ACC112 (cell line): ENCODE data around the gene BOD1L2.

Source experiments
- H2AFZ ChIP-seq: fragments of 200-600 bp; sonication (generic); one replicate; pipeline ENCODE4 v1.6.0; 2017; ENCODE audit warnings: antibody characterized with exemption, low read length; ENCODE audit not compliant: unreplicated experiment
- H3K27ac ChIP-seq: fragments of 200-600 bp; sonication (generic); 2 replicates; pipeline ENCODE4 v1.5.1; 2014; ENCODE audit warnings: low read depth, mild to moderate bottlenecking, antibody characterized with exemption, low read length, moderate library complexity
- H3K27me3 ChIP-seq: fragments of 200-600 bp; sonication (generic); 2 replicates; pipeline ENCODE4 v1.6.1; 2014; ENCODE audit warnings: mild to moderate bottlenecking, antibody characterized with exemption, low read length, moderate library complexity, mixed read lengths; ENCODE audit not compliant: insufficient read depth
- H3K36me3 ChIP-seq: fragments of 200-600 bp; sonication (generic); 2 replicates; pipeline ENCODE4 v1.6.1; 2016; ENCODE audit warnings: mild to moderate bottlenecking, antibody characterized with exemption, low read length, moderate library complexity, mixed read lengths; ENCODE audit not compliant: insufficient read depth
- H3K4me1 ChIP-seq: fragments of 200-600 bp; sonication (generic); one replicate; pipeline ENCODE4 v1.6.1; 2016; ENCODE audit warnings: low read length, mixed read lengths; ENCODE audit not compliant: insufficient read depth, unreplicated experiment, control insufficient read depth
- H3K4me3 ChIP-seq: fragments of 200-600 bp; sonication (generic); 2 replicates; pipeline ENCODE4 v1.5.1; 2014; ENCODE audit warnings: mild to moderate bottlenecking, low read depth, low read length
- H3K79me2 ChIP-seq: fragments of 200-600 bp; sonication (generic); one replicate; pipeline ENCODE4 v1.6.0; 2016; ENCODE audit warnings: low read length; ENCODE audit not compliant: control insufficient read depth, unreplicated experiment, insufficient read depth

Gene BOD1L2

GRCh38 chr18:57195341-57195740 lies 48.5 kb downstream of the BOD1L2 start:
- H3K79me2 ChIP-seq = no peaks in the 10 kb centered on the region
- H2AFZ ChIP-seq = no peak overlapping the region
- H3K27me3 ChIP-seq = no peaks in the 10 kb centered on the region
- no peaks in the 10 kb centered on the region for H3K36me3 ChIP-seq
- H3K27ac ChIP-seq = no peak overlapping the region
- no peak overlapping the region for H3K4me3 ChIP-seq
- H3K4me1 ChIP-seq = no peaks in the 10 kb centered on the region

DNA sequence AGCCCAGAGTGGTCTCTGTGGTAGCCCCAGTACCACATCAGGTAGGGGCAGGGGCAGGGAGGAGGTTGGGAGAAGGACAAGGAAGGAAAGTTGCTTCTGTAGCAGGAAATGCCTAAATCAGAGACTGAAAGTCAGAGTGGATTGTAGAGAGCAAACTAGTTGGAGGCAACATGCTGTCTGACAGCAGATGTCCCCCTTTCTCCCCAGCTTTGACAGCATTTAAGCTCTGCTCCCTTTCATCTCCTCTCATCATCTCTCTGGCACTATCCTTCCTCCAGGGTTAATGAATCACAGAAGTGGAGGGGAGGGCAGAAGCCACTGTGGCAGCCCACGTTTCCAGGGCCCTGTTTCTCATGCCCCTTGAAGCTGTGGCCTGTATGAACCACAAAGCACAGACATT lies 50.4 kb downstream of the BOD1L2 start:
- Histone ChIP-seq H3K27me3 (no peaks in the 10 kb centered on the region), H2AFZ (no peak overlapping the region), H3K4me3 (no peak overlapping the region), H3K79me2 (no peaks in the 10 kb centered on the region), H3K36me3 (no peaks in the 10 kb centered on the region), H3K27ac (no peak overlapping the region), H3K4me1 (no peaks in the 10 kb centered on the region)

DNA sequence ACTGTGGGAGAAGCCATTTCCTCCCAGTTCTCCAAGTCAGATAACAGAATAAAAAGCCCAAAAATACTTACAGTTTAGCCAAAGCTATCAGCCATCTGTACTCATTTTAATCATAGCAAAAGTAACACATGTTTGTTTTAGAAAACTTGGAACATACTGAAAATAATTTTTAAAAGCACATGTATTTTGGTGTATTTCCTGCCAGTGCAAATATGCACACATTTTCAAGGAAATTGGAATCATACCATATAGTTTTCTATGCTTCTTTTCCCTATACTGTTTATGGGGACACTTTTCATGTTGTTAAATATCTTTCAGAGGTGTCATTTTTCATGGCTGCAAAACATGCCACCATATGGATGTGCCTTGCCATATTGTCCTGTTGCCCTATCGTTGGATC lies 51.2 kb downstream of the BOD1L2 start:
- Histone ChIP-seq H3K4me1 (no peaks in the 10 kb centered on the region), H3K36me3 (no peaks in the 10 kb centered on the region), H3K4me3 (no peak overlapping the region), H3K79me2 (no peaks in the 10 kb centered on the region), H3K27me3 (no peaks in the 10 kb centered on the region), H3K27ac (no peak overlapping the region), H2AFZ (no peak overlapping the region)
